GM18858 (cell line): ENCODE results near the gene PLD4.
"Not testable (repeated sequence)": the region's sequence is repeated elsewhere in the genome, so short reads cannot be mapped to it uniquely, and the experiment has no call there.

Source experiments
- ATAC-seq: cut with Tn5 transposase; IDR thresholded peaks from one replicate; pipeline ENCODE4 v1.9.1; 2021; ENCODE audit not compliant: unreplicated experiment

Gene PLD4

DNA sequence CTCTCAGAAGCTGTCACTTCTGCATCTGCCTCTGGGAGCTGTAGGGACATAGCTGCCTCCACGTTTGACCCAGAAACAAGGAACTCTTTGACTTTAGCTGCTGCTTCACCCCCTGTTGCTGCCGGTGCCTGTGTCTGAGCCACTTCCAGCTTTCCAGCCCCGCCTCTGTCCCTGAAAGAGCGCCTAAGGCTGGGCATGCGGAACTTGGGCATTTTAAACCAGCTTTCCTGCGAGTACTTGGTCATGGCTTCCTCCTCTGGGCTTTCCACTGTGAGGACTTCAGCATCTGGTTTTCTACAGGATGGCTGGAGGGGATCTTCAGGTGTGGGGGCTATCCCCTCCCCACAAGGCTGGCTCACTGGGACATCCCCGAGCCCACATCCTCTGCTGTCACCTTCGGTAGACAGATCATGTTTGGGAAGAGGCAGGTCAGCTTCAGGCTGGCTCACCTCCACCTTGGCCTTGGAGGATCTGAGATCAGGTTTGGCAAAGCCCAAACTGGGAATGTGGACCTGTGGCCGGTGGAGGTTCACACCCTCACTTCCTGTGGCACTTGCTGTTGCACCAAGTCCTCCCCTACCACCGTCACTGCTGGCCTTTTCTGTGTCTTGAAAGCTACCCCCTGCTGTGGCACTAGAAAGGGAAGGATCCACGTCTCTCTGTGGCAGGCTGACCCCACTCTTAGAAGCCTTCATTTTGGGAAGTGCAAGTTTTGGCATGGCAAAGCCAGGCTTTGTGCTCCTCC, 15.2 kb downstream of the PLD4 start:
- no peak for ATAC-seq

DNA sequence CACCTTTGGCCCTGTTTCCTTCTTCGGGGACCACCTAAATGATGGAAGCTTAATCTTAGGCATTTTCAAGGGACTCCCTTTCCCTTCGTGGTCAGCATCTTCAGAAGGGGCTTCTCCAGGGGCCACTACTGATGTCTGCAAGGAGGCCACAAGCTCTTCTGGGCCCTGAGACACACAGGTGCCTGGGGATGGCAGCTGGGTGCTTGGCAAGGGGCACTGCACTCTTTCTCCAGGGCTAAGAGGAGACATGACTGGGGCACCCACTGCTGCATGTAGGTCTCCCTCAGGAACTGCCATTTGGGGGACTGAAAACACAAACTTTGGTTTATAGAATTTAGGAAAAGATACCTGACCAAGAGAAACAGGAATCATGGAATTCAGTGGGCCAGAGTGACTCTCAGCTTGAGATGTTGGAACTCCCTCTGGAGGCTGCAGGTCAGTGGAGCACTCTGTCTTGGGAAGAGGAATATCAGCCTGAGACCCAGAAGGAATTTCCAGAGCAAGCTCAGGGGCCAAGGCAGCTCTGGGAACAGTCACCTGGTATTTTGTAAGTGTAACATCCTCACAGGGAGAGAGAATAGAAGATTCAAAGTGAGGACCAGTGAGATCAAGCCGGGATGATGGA, 16.0 kb downstream of the PLD4 start:
- no peak for ATAC-seq

GRCh38 chr14:104941508-104942365, 17.1 kb downstream of the PLD4 start:
- ATAC-seq, result no peak

GRCh38 chr14:104942586-104942985, 17.9 kb downstream of the PLD4 start:
- ATAC-seq, result no peak

GRCh38 chr14:104943216-104944015, 18.7 kb downstream of the PLD4 start:
- ATAC-seq, result not testable (repeated sequence)

DNA sequence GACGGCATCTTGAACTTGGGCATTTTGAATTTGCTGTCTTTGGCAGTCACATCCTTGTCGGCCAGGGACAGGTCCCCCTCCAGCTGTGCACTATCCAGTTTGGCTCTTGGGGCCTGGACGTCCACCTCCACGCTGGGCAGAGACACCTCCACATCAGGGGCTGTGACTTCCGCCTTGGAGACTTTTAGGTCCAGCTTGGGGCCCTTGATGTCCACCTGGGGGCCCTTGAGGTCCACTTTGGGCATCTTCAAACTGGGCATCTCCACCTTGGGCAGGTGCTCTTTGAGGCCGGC, 19.3 kb downstream of the PLD4 start:
- ATAC-seq, result not testable (repeated sequence)

DNA sequence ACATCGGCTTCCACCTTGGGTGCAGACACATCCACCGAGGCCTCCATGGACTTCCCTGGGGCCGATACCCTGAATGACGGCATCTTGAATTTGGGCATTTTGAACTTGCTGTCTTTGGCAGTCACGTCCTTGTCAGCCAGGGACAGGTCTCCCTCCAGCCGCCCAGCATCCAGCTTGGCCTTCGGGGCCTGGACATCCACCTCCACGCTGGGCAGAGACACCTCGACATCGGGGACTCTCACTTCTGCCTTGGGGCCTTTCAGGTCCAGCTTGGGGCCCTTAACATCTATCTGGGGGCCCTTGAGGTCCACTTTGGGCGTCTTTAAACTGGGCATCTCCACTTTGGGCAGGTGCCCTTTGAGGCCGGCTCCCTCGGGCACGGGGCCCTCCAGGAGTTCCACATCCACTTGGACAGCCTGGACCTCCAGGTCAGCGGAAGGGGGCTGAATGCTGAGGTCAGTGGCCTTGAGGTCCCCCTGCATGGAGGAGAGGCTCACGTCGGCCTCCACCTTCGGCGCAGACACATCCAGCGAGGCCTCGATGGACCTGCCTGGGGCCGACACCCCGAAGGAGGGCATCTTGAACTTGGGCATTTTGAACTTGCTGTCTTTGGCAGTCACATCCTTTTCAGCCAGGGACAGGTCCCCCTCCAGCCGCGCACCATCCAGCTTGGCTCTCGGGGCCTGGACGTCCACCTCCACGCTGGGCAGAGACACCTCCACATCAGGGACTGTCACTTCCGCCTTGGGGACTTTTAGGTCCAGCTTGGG, 19.9 kb downstream of the PLD4 start:
- ATAC-seq, result not testable (repeated sequence)

DNA sequence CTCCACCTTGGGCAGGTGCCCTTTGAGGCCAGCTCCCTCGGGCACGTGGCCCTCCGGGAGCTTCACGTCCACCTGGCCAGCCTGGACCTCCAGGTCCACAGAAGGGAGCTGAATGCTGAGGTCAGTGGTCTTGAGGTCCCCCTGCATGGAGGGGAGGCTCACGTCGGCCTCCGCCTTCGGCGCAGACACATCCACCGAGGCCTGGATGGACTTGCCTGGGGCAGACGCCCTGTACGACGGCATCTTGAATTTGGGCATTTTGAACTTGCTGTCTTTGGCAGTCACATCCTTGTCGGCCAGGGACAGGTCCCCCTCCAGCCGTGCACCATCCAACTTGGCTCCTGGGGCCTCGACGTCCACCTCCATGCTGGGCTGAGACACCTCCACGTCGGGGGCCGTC, 20.6 kb downstream of the PLD4 start:
- ATAC-seq, result not testable (repeated sequence)

- not testable (repeated sequence) for ATAC-seq
These were observed 21.6 kb downstream of the PLD4 start for GRCh38 chr14:104945986-104946965.

DNA sequence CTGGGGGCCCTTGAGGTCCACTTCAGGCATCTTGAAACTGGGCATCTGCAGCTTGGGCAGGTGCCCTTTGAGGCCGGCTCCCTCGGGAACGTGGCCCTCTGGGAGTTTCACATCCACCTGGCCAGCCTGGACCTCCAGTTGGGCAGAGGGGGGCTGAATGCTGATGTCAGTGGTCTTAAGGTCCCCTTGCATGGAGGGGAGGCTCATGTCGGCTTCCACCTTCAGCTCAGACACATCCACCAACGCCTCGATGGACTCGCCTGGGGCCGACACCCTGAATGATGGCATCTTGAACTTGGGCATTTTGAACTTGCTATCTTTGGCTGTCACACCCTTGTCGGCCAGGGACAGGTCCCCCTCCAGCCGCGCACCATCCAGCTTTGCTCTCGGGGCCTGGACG, 22.5 kb downstream of the PLD4 start:
- ATAC-seq, result not testable (repeated sequence)

GRCh38 chr14:104947881-104948735, 23.4 kb downstream of the PLD4 start:
- ATAC-seq, result not testable (repeated sequence)

DNA sequence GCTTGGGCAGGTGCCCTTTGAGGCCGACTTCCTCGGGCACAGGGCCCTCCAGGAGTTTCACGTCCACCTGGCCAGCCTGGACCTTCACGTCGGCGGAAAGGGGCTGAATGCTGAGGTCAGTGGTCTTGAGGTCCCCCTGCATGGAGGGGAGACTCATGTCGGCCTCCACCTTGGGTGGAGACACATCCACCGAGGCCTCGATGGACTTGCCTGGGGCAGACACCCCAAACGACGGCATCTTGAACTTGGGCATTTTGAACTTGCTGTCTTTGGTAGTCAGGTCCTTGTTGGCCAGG, 24.0 kb downstream of the PLD4 start:
- ATAC-seq, result no peak

DNA sequence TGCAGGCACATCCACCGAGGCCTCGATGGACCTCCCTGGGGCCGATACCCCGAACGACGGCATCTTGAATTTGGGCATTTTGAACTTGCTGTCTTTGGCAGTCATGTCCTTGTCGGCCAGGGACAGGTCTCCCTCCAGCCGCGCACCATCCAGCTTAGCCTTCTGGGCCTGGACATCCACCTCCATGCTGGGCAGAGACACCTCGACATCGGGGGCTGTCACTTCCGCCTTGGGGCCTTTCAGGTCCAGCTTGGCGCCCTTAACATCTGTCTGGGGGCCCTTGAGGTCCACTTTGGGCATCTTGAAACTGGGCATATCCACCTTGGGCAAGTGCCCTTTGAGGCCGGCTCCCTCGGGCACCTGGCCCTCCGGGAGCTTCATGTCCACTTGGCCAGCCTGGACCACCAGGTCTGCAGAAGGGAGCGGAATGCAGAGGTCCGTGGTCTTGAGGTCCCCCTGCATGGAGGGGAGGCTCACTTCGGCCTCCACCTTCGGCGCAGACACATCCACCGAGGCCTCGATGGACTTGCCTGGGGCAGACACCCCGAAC, 24.8 kb downstream of the PLD4 start:
- not testable (repeated sequence) for ATAC-seq

- no peak for ATAC-seq
These were observed 25.3 kb downstream of the PLD4 start for GRCh38 chr14:104950021-104950420.

DNA sequence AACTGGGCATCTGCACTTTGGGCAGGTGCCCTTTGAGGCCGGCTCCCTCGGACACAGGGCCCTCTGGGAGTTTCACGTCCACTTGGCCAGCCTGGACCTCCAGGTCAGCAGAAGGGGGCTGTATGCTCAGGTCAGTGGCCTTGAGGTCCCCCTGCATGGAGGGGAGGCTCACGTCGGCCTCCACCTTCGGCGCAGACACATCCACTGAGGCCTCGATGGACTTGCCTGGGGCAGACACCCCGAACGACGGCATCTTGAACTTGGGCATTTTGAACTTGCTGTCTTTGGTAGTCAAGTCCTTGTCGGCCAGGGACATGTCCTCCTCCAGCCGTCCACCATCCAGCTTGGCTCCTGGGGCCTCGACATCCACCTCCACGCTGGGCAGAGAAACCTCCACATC, 26.0 kb downstream of the PLD4 start:
- not testable (repeated sequence) for ATAC-seq

GRCh38 chr14:104951863-104952657, 27.4 kb downstream of the PLD4 start:
- ATAC-seq, result not testable (repeated sequence)

DNA sequence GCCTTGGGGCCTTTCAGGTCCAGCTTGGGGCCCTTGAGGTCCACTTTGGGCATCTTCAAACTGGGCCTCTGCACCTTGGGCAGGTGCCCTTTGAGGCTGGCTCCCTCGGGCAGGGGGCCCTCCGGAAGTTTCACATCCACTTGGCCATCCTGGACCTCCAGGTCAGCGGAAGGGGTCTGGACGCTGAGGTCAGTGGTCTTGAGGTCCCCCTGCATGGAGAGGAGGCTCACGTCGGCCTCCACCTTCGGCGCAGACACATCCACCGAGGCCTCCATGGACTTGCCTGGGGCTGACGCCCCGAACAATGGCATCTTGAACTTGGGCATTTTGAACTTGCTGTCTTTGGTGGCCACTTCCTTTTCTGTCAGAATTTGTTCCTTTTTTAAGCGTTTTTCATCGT, 28.4 kb downstream of the PLD4 start:
- no peak for ATAC-seq
